Activated CD4-positive, alpha-beta memory T cell treated with anti-CD3 and anti-CD28 coated beads for 36 hours (primary cell): ENCODE measurements around the gene INO80C. TPM values are rescaled to one million over a fixed set of nuclear protein-coding genes. Genes with fewer than 3 reads are reported as not detected.

Experiments used
- CTCF ChIA-PET: fragments of 350-600 bp; sonication (Branson Sonifier 250); formaldehyde crosslinking; loops from one replicate; lab custom pipeline; 2021; ENCODE audit warnings: antibody characterized with exemption, inconsistent platforms; lab: Charles Lee
- POLR2A ChIA-PET: fragments of 350-600 bp; sonication (Branson Sonifier 250); formaldehyde crosslinking; loops from one replicate; lab custom pipeline; 2021; ENCODE audit warnings: antibody characterized with exemption; lab: Charles Lee
- DNase-seq: peaks from one replicate; pipeline ENCODE4 v3.0.0-alpha.2; 2020
- H3K27ac Mint-ChIP-seq: one replicate; pipeline ENCODE4 v1.8.0; 2021; ENCODE audit warnings: mixed read lengths
- H3K27me3 Mint-ChIP-seq: one replicate; pipeline ENCODE4 v1.8.0; 2021; ENCODE audit warnings: mixed read lengths
- H3K36me3 Mint-ChIP-seq: one replicate; pipeline ENCODE4 v1.8.0; 2021; ENCODE audit warnings: mixed read lengths
- H3K4me1 Mint-ChIP-seq: one replicate; pipeline ENCODE4 v1.8.0; 2021; ENCODE audit warnings: low read depth, mixed read lengths
- H3K4me3 Mint-ChIP-seq: one replicate; pipeline ENCODE4 v1.8.0; 2021; ENCODE audit warnings: mild to moderate bottlenecking, mixed read lengths
- H3K9me3 Mint-ChIP-seq: one replicate; pipeline ENCODE4 v1.8.0; 2021; ENCODE audit warnings: mixed read lengths
- intact Hi-C: fragments of 100-400 bp; cut with micrococcal nuclease; formaldehyde crosslinking; loops from one replicate; pipeline ENCODE4 v1.15.1; 2023
- total RNA-seq, 2 experiments: library from RNA; stranded (reverse); gene quantifications; one replicate each; pipeline ENCODE4 v1.2.3, GENCODE V29; 2021

INO80C gene
- total RNA-seq, 2 experiments from 2014 or later: 25.3 to 28.5 TPM

- Mint-ChIP-seq H3K36me3 (peaks cover 11% of the 10 kb centered on the region), H3K4me3 (no peak overlapping the region), H3K27me3 (no peaks in the 10 kb centered on the region), H3K27ac (no peak overlapping the region), H3K9me3 (no peaks in the 10 kb centered on the region), H3K4me1 (no peaks in the 10 kb centered on the region)
- intact Hi-C loops: no loop called here
- DNase-seq: no peak
- CTCF ChIA-PET: no interaction called here
- POLR2A ChIA-PET: no interaction called here
Measured at GRCh38 chr18:35466815-35467623, 30.7 kb downstream of the INO80C start.

GRCh38 chr18:35466334-35466733 lies 31.4 kb downstream of the INO80C start:
- H3K4me1 Mint-ChIP-seq: no peaks in the 10 kb centered on the region
- no peak overlapping the region for H3K4me3 Mint-ChIP-seq
- DNase-seq: no peak
- ChIA-PET CTCF (no interaction called here), POLR2A (no interaction called here)
- H3K36me3 Mint-ChIP-seq: peaks cover 11% of the 10 kb centered on the region
- intact Hi-C loops: no loop called here
- H3K27me3 Mint-ChIP-seq: no peaks in the 10 kb centered on the region
- H3K9me3 Mint-ChIP-seq: no peaks in the 10 kb centered on the region
- no peak overlapping the region for H3K27ac Mint-ChIP-seq

GRCh38 chr18:35465329-35465728 lies 32.4 kb downstream of the INO80C start:
- Mint-ChIP-seq H3K27ac (no peak overlapping the region), H3K27me3 (no peaks in the 10 kb centered on the region), H3K9me3 (no peaks in the 10 kb centered on the region), H3K36me3 (peaks cover 11% of the 10 kb centered on the region), H3K4me1 (no peaks in the 10 kb centered on the region), H3K4me3 (no peak overlapping the region)
- intact Hi-C loops: no loop called here
- ChIA-PET CTCF (no interaction called here), POLR2A (no interaction called here)
- DNase-seq: no peak

GRCh38 chr18:35464831-35465279 lies 32.9 kb downstream of the INO80C start:
- no peak for DNase-seq
- Mint-ChIP-seq H3K27ac (no peak overlapping the region), H3K4me3 (no peak overlapping the region), H3K4me1 (no peaks in the 10 kb centered on the region), H3K36me3 (peaks cover 11% of the 10 kb centered on the region), H3K27me3 (no peaks in the 10 kb centered on the region), H3K9me3 (no peaks in the 10 kb centered on the region)
- intact Hi-C loops: no loop called here
- ChIA-PET POLR2A (no interaction called here), CTCF (no interaction called here)

GRCh38 chr18:35463827-35464226 lies 33.9 kb downstream of the INO80C start:
- H3K36me3 Mint-ChIP-seq: peaks cover 6% of the 10 kb centered on the region
- H3K27me3 Mint-ChIP-seq: no peaks in the 10 kb centered on the region
- intact Hi-C loops: no loop called here
- no peak overlapping the region for H3K4me3 Mint-ChIP-seq
- no peak for DNase-seq
- POLR2A ChIA-PET: no interaction called here
- H3K4me1 Mint-ChIP-seq: peaks cover 2% of the 10 kb centered on the region
- CTCF ChIA-PET: no interaction called here
- H3K9me3 Mint-ChIP-seq: no peaks in the 10 kb centered on the region
- H3K27ac Mint-ChIP-seq: no peak overlapping the region

- intact Hi-C loops: no loop called here
- Mint-ChIP-seq H3K9me3 (no peaks in the 10 kb centered on the region), H3K4me1 (peaks cover 2% of the 10 kb centered on the region), H3K36me3 (peaks cover 3% of the 10 kb centered on the region), H3K4me3 (no peak overlapping the region), H3K27me3 (no peaks in the 10 kb centered on the region), H3K27ac (no peak overlapping the region)
- DNase-seq: no peak
- ChIA-PET CTCF (no interaction called here), POLR2A (no interaction called here)
Measured at GRCh38 chr18:35463050-35463449, 34.7 kb downstream of the INO80C start.

- no peak overlapping the region for H3K27ac Mint-ChIP-seq
- ChIA-PET CTCF (no interaction called here), POLR2A (no interaction called here)
- H3K9me3 Mint-ChIP-seq: no peaks in the 10 kb centered on the region
- peaks cover 2% of the 10 kb centered on the region for H3K27me3 Mint-ChIP-seq
- no peaks in the 10 kb centered on the region for H3K36me3 Mint-ChIP-seq
- no peak for DNase-seq
- H3K4me3 Mint-ChIP-seq: no peak overlapping the region
- intact Hi-C loops: no loop called here
- H3K4me1 Mint-ChIP-seq: peaks cover 2% of the 10 kb centered on the region
Measured at GRCh38 chr18:35460736-35461161, 37.0 kb downstream of the INO80C start.

GRCh38 chr18:35459997-35460396 lies 37.8 kb downstream of the INO80C start:
- H3K4me1 Mint-ChIP-seq: peaks cover 2% of the 10 kb centered on the region
- peaks cover 2% of the 10 kb centered on the region for H3K27me3 Mint-ChIP-seq
- POLR2A ChIA-PET: interaction anchor here (0.6 kb wide), 1 partner anchor 512 kb away, joined by 3 read pairs; no protein-coding TSS in a partner anchor
- CTCF ChIA-PET: no interaction called here
- intact Hi-C loops: no loop called here
- no peak for DNase-seq
- no peaks in the 10 kb centered on the region for H3K9me3 Mint-ChIP-seq
- H3K27ac Mint-ChIP-seq: no peak overlapping the region
- no peak overlapping the region for H3K4me3 Mint-ChIP-seq
- H3K36me3 Mint-ChIP-seq: no peaks in the 10 kb centered on the region

GRCh38 chr18:35458677-35459441 lies 38.9 kb downstream of the INO80C start:
- no peak overlapping the region for H3K4me3 Mint-ChIP-seq
- H3K27ac Mint-ChIP-seq: no peak overlapping the region
- peaks cover 2% of the 10 kb centered on the region for H3K27me3 Mint-ChIP-seq
- intact Hi-C loops: no loop called here
- H3K9me3 Mint-ChIP-seq: no peaks in the 10 kb centered on the region
- POLR2A ChIA-PET: no interaction called here
- no peaks in the 10 kb centered on the region for H3K36me3 Mint-ChIP-seq
- CTCF ChIA-PET: interaction anchor here (1.0 kb wide), 1 partner anchor 51 kb away, joined by 3 read pairs; no protein-coding TSS in a partner anchor
- peaks cover 2% of the 10 kb centered on the region for H3K4me1 Mint-ChIP-seq
- no peak for DNase-seq

- Mint-ChIP-seq H3K27me3 (peaks cover 2% of the 10 kb centered on the region), H3K36me3 (no peaks in the 10 kb centered on the region), H3K4me3 (no peak overlapping the region), H3K9me3 (no peaks in the 10 kb centered on the region), H3K4me1 (peaks cover 2% of the 10 kb centered on the region), H3K27ac (no peak overlapping the region)
- no peak for DNase-seq
- POLR2A ChIA-PET: no interaction called here
- intact Hi-C loops: no loop called here
- CTCF ChIA-PET: interaction anchor here (1.0 kb wide), 1 partner anchor 51 kb away, joined by 3 read pairs; no protein-coding TSS in a partner anchor
Measured at GRCh38 chr18:35458271-35458670, 39.5 kb downstream of the INO80C start.

GRCh38 chr18:35457140-35457704 lies 40.5 kb downstream of the INO80C start:
- CTCF ChIA-PET: no interaction called here

More at GRCh38 chr18:35457140-35457704, 40.5 kb downstream of the INO80C start:
- no peak overlapping the region for H3K27ac Mint-ChIP-seq
- H3K4me3 Mint-ChIP-seq: no peak overlapping the region
- peaks cover 2% of the 10 kb centered on the region for H3K4me1 Mint-ChIP-seq
- DNase-seq: no peak
- H3K27me3 Mint-ChIP-seq: peaks cover 2% of the 10 kb centered on the region
- H3K36me3 Mint-ChIP-seq: no peaks in the 10 kb centered on the region
- POLR2A ChIA-PET: interaction anchor here (0.6 kb wide), 1 partner anchor 9 kb away, joined by 6 read pairs; no protein-coding TSS in a partner anchor
- no peaks in the 10 kb centered on the region for H3K9me3 Mint-ChIP-seq
- intact Hi-C loops: no loop called here
